GM12865 (cell line): ENCODE results near the gene TMEM125.
A peak's percentile ranks its signal among the peaks of the same experiment; 100 is the strongest.

Experiments
- DNase-seq: peaks from one replicate; pipeline ENCODE4 v3.0.0; 2010; ENCODE audit warnings: low read depth
- H3K4me3 ChIP-seq: 2 replicates; pipeline ENCODE4 v1.5.1; 2011; ENCODE audit warnings: mild to moderate bottlenecking, low read depth, low read length, control low read depth
- CTCF ChIP-seq: IDR thresholded peaks from 2 replicates; pipeline ENCODE4 v1.5.1; 2011; ENCODE audit warnings: low read length, control low read depth, low read depth, inconsistent platforms; ENCODE audit not compliant: insufficient read depth; ENCODE audit errors: missing control alignments

Gene TMEM125

GRCh38 chr1:43269627-43270375 lies at the start of gene TMEM125:
Gene TMEM125 (plus strand): TSS chr1:43269983. CDS start chr1:43272723, 2,740 bp downstream.
- no peak within 1 kb of the TSS for H3K4me3 ChIP-seq
- no peak for TF ChIP-seq CTCF
- no peak for DNase-seq

GRCh38 chr1:43220905-43221778 lies 48.6 kb upstream of the TMEM125 start:
- no peak overlapping the region; the same call in 1 of the 2 replicates for H3K4me3 ChIP-seq
- peak; percentile 84 for DNase-seq
- TF ChIP-seq CTCF: no peak

GRCh38 chr1:43221797-43222196 lies 48.0 kb upstream of the TMEM125 start:
- DNase-seq: no peak
- no peak for TF ChIP-seq CTCF

GRCh38 chr1:43222879-43223278 lies 46.9 kb upstream of the TMEM125 start:
- H3K4me3 ChIP-seq: no peak overlapping the region
- no peak for TF ChIP-seq CTCF

More at GRCh38 chr1:43221797-43222196, 48.0 kb upstream of the TMEM125 start:
- no peak overlapping the region; the same call in 1 of the 2 replicates for H3K4me3 ChIP-seq

GRCh38 chr1:43225168-43225567 lies 44.6 kb upstream of the TMEM125 start:
- TF ChIP-seq CTCF: no peak
- DNase-seq: peak; percentile 21
- no peak overlapping the region for H3K4me3 ChIP-seq

More at GRCh38 chr1:43222879-43223278, 46.9 kb upstream of the TMEM125 start:
- no peak for DNase-seq

- peak; percentile 84 for DNase-seq
- peak; percentile 90 for TF ChIP-seq CTCF
Measured at GRCh38 chr1:43227143-43227764, 42.5 kb upstream of the TMEM125 start.

More at GRCh38 chr1:43227143-43227764, 42.5 kb upstream of the TMEM125 start:
- no peak overlapping the region for H3K4me3 ChIP-seq
